Measurements from ENCODE around the gene CYP2C18.
"Not testable (repeated sequence)": the region's sequence is repeated elsewhere in the genome, so short reads cannot be mapped to it uniquely, and the experiment has no call there.

Gene CYP2C18

DNA sequence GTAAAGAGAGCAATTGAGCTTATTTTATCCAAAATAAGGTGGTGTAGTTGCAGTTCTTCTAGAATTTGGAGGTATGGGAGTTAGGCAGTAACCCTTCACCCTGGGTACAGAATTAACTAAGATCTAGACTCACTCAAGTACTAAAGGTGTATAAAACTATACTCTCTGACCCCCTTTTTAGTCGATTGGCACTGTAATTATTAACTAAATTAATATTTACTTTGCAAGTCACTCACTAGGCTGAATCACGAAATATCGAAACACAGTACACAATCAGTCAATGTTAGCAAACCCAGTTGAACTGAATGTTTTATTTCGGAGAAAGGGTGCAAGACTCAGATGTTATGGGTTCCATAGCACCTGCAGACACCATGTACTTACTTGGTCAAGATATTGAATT lies 64.3 kb downstream of the CYP2C18 start:
- DNase-seq: no peak

DNA sequence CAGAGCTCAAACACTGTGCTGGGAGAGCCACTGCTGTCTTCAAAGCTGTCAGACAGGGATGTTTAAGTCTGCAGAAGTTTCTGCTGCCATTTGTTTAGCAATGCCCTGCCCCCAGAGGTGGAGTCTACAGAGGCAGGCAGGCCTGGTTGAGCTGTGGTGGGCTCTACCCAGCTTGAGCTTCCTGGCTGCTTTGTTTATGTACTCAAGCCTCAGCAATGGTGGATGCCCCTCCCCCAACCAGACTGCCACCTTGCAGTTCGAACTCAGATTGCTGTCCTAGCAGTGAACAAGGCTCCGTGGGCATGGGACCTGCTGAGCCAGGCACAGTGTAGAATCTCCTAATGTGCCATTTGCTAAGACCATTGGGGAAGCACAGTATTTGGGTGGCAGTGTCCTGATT lies 74.4 kb downstream of the CYP2C18 start:
- no peak for DNase-seq

- DNase-seq: no peak
Measured at GRCh38 chr10:94760586-94761178, 77.2 kb downstream of the CYP2C18 start.

DNA sequence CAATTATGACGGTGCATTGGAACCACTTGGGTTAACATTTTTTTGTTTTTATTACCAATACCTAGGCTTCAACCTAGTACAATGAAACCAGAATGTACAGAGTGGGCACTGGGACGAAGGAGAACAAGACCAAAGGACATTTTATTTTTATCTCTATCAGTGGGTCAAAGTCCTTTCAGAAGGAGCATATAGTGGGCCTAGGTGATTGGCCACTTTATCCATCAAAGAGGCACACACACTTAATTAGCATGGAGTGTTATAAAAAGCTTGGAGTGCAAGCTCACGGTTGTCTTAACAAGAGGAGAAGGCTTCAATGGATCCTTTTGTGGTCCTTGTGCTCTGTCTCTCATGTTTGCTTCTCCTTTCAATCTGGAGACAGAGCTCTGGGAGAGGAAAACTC lies 78.9 kb downstream of the CYP2C18 start, which contains the start of gene CYP2C19:
Gene CYP2C19 (plus strand): TSS at position 289 of the 400 bp plus-strand sequence. CDS start 25 bp downstream, at position 314.
- no peak for DNase-seq

DNA sequence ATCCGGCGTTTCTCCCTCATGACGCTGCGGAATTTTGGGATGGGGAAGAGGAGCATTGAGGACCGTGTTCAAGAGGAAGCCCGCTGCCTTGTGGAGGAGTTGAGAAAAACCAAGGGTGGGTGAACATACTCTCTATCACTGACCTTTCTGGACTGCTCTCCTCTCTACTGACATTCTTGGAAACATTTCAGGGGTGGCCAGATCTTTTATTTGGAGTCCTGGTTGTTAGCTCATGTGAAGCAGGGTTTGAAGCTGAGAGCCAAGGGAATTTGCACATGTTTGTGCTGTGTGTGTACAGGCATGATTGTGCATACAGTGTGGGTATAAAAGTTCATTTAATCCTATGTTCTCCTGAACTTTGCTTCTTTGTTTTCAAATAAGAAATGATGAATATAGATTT lies 91.9 kb downstream of the CYP2C18 start:
- not testable (repeated sequence) for DNase-seq

GRCh38 chr10:94777886-94778458 lies 94.4 kb downstream of the CYP2C18 start:
- no peak for DNase-seq

DNA sequence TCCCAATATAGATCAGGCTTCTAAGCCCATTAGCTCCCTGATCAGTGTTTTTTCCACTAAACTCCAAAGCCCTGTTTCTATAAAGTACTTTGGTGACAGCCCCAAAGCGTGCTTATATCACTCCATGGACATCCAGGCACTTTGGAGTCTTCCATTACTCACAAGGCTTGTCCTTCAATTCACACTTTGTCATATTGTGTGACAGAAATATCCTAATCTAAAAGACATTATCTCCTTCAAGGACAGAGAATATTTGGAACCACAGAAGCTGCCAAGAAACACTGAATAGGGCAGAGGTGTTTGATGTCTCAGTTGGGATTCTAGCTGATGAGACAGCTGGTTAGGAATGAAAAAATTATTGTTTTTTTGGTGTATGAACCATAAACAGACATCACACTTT lies 97.3 kb downstream of the CYP2C18 start:
- DNase-seq: no peak

GRCh38 chr10:94784256-94784655 lies 100.7 kb downstream of the CYP2C18 start:
- DNase-seq: no peak

DNA sequence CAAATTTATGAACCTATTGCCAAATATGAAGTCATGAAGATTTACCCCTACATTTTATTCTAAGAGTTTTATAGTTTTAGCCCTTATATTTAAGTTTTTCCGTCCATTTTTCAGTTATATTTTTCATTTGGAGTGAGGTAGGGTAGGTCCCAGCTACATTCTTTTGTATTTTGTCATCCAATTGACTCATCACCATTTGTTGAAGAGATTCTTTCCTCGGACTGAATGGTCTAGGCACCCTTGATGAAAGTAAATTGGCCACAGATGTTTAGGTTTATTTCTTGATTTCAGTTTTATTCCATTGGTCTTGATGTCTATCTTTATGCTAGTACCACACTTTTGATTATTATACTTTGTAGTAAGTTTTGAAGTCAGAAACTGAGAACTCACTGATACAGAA lies 101.7 kb downstream of the CYP2C18 start:
- DNase-seq: no peak

Measured in GOT3 (cell line).